ENCODE data around the gene FOLR1.
"Not testable (repeated sequence)": the region's sequence is repeated elsewhere in the genome, so short reads cannot be mapped to it uniquely, and the experiment has no call there.

DNA sequence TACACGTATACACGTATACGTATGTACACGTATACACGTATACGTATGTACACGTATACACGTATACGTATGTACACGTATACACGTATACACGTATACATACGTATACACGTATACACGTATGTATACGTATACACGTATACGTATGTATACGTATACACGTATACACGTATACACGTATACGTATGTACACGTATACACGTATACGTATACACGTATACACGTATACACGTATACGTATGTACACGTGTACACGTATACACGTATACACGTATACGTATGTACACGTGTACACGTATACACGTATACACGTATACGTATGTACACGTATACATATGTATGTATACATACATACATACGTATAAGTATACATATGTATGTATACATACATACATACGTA, 9.5 kb downstream of the FOLR1 start:
- TF ChIP-seq, protein P1, sequence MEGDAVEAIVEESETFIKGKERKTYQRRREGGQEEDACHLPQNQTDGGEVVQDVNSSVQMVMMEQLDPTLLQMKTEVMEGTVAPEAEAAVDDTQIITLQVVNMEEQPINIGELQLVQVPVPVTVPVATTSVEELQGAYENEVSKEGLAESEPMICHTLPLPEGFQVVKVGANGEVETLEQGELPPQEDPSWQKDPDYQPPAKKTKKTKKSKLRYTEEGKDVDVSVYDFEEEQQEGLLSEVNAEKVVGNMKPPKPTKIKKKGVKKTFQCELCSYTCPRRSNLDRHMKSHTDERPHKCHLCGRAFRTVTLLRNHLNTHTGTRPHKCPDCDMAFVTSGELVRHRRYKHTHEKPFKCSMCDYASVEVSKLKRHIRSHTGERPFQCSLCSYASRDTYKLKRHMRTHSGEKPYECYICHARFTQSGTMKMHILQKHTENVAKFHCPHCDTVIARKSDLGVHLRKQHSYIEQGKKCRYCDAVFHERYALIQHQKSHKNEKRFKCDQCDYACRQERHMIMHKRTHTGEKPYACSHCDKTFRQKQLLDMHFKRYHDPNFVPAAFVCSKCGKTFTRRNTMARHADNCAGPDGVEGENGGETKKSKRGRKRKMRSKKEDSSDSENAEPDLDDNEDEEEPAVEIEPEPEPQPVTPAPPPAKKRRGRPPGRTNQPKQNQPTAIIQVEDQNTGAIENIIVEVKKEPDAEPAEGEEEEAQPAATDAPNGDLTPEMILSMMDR (conservative IDR thresholded peaks at IDR 0.05 in 1 of 2, IDR thresholded peaks at IDR 0.05 in 1 of 2; ENCODE audit: extremely low read depth in 1 of 2, insufficient read depth in 1 of 2, low read depth in 1 of 2, low read length in 2 of 2): not testable (repeated sequence)
- not testable (repeated sequence) for TF ChIP-seq EZH2 (IDR thresholded peaks at IDR 0.05; ENCODE audit: borderline replicate concordance, low read length)
